Neural crest cell (in vitro differentiated cells): Measurements from ENCODE around the gene RAB35. TPM values are rescaled to one million over a fixed set of nuclear protein-coding genes. Genes with fewer than 3 reads are reported as not detected.
A peak's percentile ranks its signal among the peaks of the same experiment; 100 is the strongest.

ENCODE experiments used
- DNase-seq: peaks from one replicate; pipeline ENCODE4 v3.0.0; 2021; ENCODE audit warnings: low read depth, mixed read lengths, low spot score
- H3K27ac Mint-ChIP-seq: one replicate; pipeline ENCODE4 v1.8.0; 2021; ENCODE audit warnings: mild to moderate bottlenecking, mixed read lengths; ENCODE audit not compliant: unreplicated experiment
- H3K27me3 Mint-ChIP-seq: 2 replicates; pipeline ENCODE4 v1.8.0; 2021; ENCODE audit warnings: low read depth, mild to moderate bottlenecking, mixed read lengths
- H3K36me3 Mint-ChIP-seq: 2 replicates; pipeline ENCODE4 v1.8.0; 2021; ENCODE audit warnings: low read depth, mild to moderate bottlenecking, mixed read lengths
- H3K4me1 Mint-ChIP-seq: 2 replicates; pipeline ENCODE4 v1.8.0; 2021; ENCODE audit warnings: mixed read lengths
- H3K4me3 Mint-ChIP-seq: one replicate; pipeline ENCODE4 v1.8.0; 2021; ENCODE audit warnings: mild to moderate bottlenecking, mixed read lengths
- H3K9me3 Mint-ChIP-seq: 2 replicates; pipeline ENCODE4 v1.8.0; 2021; ENCODE audit warnings: mixed read lengths
- total RNA-seq: library from RNA; stranded (reverse); gene quantifications from 2 replicates; pipeline ENCODE4 v1.2.1, GENCODE V29; 2021
- TF ChIP-seq, protein P1 (sequence below): fragments of 200-600 bp; sonication (generic); conservative IDR thresholded peaks from 2 replicates; pipeline ENCODE4 v1.5.0; 2021; ENCODE audit warnings: antibody characterized with exemption, mild to moderate bottlenecking

The RAB35 gene
- total RNA-seq, 1 donor from 2014 or later, result 54.1 TPM

DNA sequence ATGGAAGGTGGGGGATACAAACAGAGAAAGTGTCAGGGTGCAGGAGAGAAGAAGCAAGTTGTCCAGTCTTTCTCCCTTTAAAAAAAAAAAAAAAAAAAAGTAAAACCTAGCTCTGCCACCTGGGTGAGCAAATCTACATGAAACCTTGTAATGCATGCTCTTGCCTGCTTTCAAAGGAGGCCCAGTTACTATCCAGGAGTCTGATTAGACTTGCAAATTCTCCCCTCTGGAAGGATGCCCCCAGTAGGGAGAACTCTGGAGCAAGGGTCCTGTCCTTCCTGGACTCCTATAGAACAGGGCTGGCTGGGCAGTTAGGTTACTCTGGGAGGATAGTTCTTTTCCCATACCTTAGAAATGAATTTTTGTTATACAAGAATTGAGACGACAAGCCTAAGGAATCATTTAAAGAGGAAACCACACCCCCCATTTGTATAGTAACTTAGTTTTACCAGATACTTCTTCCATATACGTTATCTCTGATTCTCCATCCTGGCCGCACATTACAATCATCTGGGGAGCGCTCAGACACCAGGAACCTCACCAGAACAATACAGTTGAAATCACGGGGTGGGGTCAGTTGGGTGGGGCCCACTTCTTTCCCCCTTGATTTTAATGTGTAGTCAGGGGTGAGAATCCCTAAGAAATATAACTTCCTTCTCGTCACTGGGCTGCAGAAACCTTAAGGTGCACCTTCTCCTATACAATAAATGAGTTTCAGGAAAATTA is 30.5 kb downstream of the RAB35 start:
- Mint-ChIP-seq H3K9me3 (no peaks in the 10 kb centered on the region), H3K27me3 (no peaks in the 10 kb centered on the region), H3K4me3 (peak overlapping the region; percentile 88), H3K36me3 (no peaks in the 10 kb centered on the region), H3K27ac (peak overlapping the region; percentile 68), H3K4me1 (peaks cover 33% of the 10 kb centered on the region)
- DNase-seq, result no peak
- TF ChIP-seq, protein P1, sequence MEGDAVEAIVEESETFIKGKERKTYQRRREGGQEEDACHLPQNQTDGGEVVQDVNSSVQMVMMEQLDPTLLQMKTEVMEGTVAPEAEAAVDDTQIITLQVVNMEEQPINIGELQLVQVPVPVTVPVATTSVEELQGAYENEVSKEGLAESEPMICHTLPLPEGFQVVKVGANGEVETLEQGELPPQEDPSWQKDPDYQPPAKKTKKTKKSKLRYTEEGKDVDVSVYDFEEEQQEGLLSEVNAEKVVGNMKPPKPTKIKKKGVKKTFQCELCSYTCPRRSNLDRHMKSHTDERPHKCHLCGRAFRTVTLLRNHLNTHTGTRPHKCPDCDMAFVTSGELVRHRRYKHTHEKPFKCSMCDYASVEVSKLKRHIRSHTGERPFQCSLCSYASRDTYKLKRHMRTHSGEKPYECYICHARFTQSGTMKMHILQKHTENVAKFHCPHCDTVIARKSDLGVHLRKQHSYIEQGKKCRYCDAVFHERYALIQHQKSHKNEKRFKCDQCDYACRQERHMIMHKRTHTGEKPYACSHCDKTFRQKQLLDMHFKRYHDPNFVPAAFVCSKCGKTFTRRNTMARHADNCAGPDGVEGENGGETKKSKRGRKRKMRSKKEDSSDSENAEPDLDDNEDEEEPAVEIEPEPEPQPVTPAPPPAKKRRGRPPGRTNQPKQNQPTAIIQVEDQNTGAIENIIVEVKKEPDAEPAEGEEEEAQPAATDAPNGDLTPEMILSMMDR, result no peak

DNA sequence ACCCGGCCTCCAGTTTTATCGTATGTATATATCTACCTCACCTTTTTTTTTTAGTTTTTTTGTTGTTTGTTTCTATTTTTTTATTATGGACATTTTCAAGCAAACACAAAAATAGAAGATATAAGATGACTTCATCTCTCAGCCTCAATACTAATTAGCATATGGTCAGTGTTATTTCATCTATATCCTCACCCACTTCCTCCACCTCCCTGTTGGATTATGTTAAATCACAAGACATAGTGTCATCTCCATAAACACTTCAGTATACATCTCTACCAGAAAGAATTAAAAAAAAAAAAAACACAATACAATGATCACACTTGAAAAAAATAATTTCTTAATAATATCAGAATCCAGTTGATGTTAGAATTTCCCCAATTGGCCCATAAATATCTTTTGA is 34.9 kb downstream of the RAB35 start:
- Mint-ChIP-seq H3K9me3 (no peaks in the 10 kb centered on the region), H3K27ac (no peak overlapping the region), H3K4me1 (peaks cover 16% of the 10 kb centered on the region), H3K36me3 (no peaks in the 10 kb centered on the region), H3K27me3 (no peaks in the 10 kb centered on the region), H3K4me3 (no peak overlapping the region)
- no peak for DNase-seq
- TF ChIP-seq, protein P1, result no peak

DNA sequence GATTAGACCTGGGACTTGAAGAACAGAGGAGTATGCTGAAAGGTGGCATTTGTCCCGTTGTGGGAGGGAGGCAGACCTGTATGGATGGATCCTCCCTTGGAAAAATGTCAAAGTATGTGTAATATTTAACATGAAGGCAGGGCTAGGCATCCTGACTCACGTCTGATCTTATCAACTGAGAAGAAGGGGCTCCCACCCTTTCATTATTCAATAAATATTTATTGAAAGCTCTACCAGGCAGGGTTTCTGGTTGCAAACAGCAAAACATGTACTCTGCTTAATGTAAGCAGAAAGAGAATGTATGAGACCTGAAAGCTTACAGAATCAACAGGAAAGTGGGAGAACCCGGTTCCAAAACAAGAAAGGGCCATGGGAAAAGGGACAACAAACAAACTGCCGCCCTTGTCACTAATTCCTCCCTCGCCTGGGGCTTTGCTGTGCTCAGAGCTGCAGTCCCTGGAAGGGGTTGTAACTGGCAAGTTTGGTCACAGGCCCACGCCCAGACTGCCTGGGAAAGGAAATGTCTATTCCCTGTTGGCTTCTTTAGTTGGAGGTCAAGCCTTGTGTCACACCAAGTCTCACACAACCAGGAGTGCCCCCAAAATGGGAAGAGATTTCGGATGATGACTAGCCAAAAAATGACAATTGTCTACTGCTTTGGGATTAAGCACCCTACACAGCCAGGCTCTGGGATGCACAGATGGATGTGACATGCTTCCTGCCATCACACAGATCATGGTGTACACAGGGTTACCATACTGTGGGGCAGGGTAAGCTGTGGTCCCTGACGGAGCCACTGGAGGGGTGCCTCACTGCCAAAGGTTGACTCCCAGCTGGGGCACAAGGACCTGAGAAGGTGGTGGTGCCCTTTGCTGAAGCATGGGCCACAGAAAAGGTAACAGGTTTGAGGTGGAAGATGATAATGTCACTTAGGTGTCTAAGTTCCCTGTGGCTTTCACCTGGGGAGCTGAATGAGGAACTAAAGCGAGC is 36.8 kb downstream of the RAB35 start:
- Mint-ChIP-seq H3K9me3 (no peaks in the 10 kb centered on the region), H3K27me3 (no peaks in the 10 kb centered on the region), H3K27ac (no peak overlapping the region), H3K4me1 (peaks cover 3% of the 10 kb centered on the region), H3K4me3 (no peak overlapping the region), H3K36me3 (no peaks in the 10 kb centered on the region)
- no peak for DNase-seq
- TF ChIP-seq, protein P1, result no peak

DNA sequence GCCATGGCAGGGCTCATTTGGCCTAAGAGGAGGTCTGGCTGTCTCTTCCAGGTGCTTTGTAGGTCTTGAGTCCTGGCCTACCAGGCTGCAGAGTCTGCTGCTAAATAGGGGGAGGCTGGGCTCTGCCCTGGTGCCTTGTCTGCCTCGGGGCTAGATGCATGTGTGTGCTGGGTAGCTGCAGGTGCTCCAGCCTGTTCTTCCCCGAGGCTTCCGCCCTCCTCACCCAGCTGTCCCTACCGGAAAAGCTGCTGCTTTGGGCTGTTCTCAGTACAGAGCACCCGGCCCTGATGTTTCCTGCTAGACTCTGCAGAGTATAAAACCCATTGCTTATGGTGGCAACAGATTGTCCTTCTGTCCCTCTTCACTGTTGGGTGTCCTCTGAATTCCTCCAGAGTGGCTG is 37.7 kb downstream of the RAB35 start:
- peaks cover 4% of the 10 kb centered on the region for H3K4me1 Mint-ChIP-seq
- H3K36me3 Mint-ChIP-seq, result no peaks in the 10 kb centered on the region
- TF ChIP-seq, protein P1, result no peak
- H3K27me3 Mint-ChIP-seq, result no peaks in the 10 kb centered on the region
- H3K4me3 Mint-ChIP-seq, result no peak overlapping the region
- no peak overlapping the region for H3K27ac Mint-ChIP-seq
- no peak for DNase-seq
- no peaks in the 10 kb centered on the region for H3K9me3 Mint-ChIP-seq

DNA sequence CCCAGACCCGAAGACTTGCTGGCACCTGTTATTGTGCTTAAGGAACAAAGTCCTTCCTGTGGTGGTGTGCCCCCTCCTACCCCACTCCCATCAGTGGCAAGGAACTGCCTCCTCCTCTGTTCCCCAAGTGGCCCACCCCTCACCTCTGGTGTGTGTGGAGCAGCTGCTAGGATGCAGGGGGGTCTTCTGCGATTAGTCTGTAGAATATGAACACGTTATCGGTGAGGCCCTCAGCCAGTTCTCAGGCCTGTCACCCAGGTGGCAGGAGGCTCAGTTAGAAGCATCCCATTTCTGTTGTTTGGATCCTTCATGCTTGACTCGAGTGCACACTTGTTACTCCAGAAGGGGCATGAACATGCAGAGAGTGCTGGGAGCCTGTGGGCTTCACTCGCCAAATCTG is 39.3 kb downstream of the RAB35 start:
- no peak for DNase-seq
- Mint-ChIP-seq H3K4me3 (no peak overlapping the region), H3K27ac (peak overlapping the region; percentile 6), H3K36me3 (no peaks in the 10 kb centered on the region), H3K9me3 (no peaks in the 10 kb centered on the region), H3K4me1 (peaks cover 4% of the 10 kb centered on the region), H3K27me3 (no peaks in the 10 kb centered on the region)
- TF ChIP-seq, protein P1, result no peak
